Neuronal stem cell (in vitro differentiated cells): ENCODE data around the gene CHST9.

Experiments used
- DNase-seq: peaks from one replicate; pipeline ENCODE4 v3.0.0-alpha.2; 2013; ENCODE audit warnings: low spot score
- H2AFZ ChIP-seq: one replicate; pipeline ENCODE4 v1.6.1; 2013; ENCODE audit warnings: mild to moderate bottlenecking, low read length, inconsistent platforms
- H2AK5ac ChIP-seq: 2 replicates; pipeline ENCODE4 v1.6.1; 2013; ENCODE audit warnings: low read depth, mild to moderate bottlenecking, inconsistent platforms, low read length, moderate library complexity, mixed read lengths
- H2BK120ac ChIP-seq: 2 replicates; pipeline ENCODE4 v1.6.1; 2013; ENCODE audit warnings: low read depth, mild to moderate bottlenecking, inconsistent platforms, low read length, moderate library complexity, mixed read lengths
- H2BK12ac ChIP-seq: one replicate; pipeline ENCODE4 v1.6.1; 2013; ENCODE audit warnings: low read length, inconsistent platforms
- H2BK15ac ChIP-seq: 2 replicates; pipeline ENCODE4 v1.6.1; 2013; ENCODE audit warnings: mild to moderate bottlenecking, low read length, inconsistent platforms, mixed read lengths
- H2BK5ac ChIP-seq: one replicate; pipeline ENCODE4 v1.6.1; 2013; ENCODE audit warnings: inconsistent platforms, mild to moderate bottlenecking, low read length, moderate library complexity
- H3K14ac ChIP-seq: one replicate; pipeline ENCODE4 v1.6.1; 2013; ENCODE audit warnings: low read length, inconsistent platforms
- H3K18ac ChIP-seq: 2 replicates; pipeline ENCODE4 v1.6.1; 2013; ENCODE audit warnings: low read length, inconsistent platforms
- H3K23ac ChIP-seq: 2 replicates; pipeline ENCODE4 v1.6.1; 2013; ENCODE audit warnings: low read depth, mild to moderate bottlenecking, mixed read lengths, low read length, inconsistent platforms; ENCODE audit not compliant: poor library complexity
- H3K27ac ChIP-seq: replicated peaks from 3 replicates; pipeline ENCODE4 v1.5.1; 2013; ENCODE audit warnings: low read length, inconsistent platforms
- H3K27me3 ChIP-seq, 3 experiments: 2 replicates each; pipeline ENCODE4 v1.6.1; 2013; ENCODE audit warnings: low read length in 3 of 3, mild to moderate bottlenecking in 2 of 3, inconsistent platforms in 1 of 3, low read depth in 1 of 3, mixed read lengths in 1 of 3, moderate library complexity in 1 of 3; ENCODE audit not compliant: control insufficient read depth in 3 of 3, insufficient read depth in 3 of 3
- H3K36me3 ChIP-seq, 2 donors: replicated peaks in 1 of 2; 2 replicates each; pipeline ENCODE4 v1.6.1; 2013; ENCODE audit warnings: low read length in 2 of 2; ENCODE audit not compliant: control insufficient read depth in 2 of 2, insufficient read depth in 2 of 2
- H3K4ac ChIP-seq: 2 replicates; pipeline ENCODE4 v1.6.1; 2013; ENCODE audit warnings: inconsistent platforms, mild to moderate bottlenecking, low read length, moderate library complexity
- H3K4me1 ChIP-seq, 2 donors: 1 replicate in 1 of 2; 2 replicates in 1 of 2; pipeline ENCODE4 v1.6.1; 2013; ENCODE audit warnings: low read length in 2 of 2, low read depth in 1 of 2; ENCODE audit not compliant: control insufficient read depth in 2 of 2, insufficient read depth in 1 of 2
- H3K4me2 ChIP-seq: one replicate; pipeline ENCODE4 v1.6.1; 2013; ENCODE audit warnings: mild to moderate bottlenecking, low read length, inconsistent platforms; ENCODE audit not compliant: insufficient read depth, poor library complexity, severe bottlenecking
- H3K4me3 ChIP-seq, 2 donors: 2 replicates each; pipeline ENCODE4 v1.5.1; 2013; ENCODE audit warnings: low read length in 2 of 2, mild to moderate bottlenecking in 2 of 2, inconsistent platforms in 1 of 2, moderate library complexity in 1 of 2
- H3K79me1 ChIP-seq: one replicate; pipeline ENCODE4 v1.6.1; 2013; ENCODE audit warnings: low read depth, mild to moderate bottlenecking, inconsistent platforms, low read length, moderate library complexity
- H3K9ac ChIP-seq: one replicate; pipeline ENCODE4 v1.6.1; 2013; ENCODE audit warnings: mild to moderate bottlenecking, low read depth, low read length, inconsistent platforms; ENCODE audit not compliant: poor library complexity
- H3K9me3 ChIP-seq, 2 donors: replicated peaks in 1 of 2; 2 replicates each; pipeline versions ENCODE3 to v1.6.1; 2013; ENCODE audit warnings: low read length in 2 of 2, mild to moderate bottlenecking in 2 of 2, inconsistent platforms in 1 of 2, low read depth in 1 of 2, mixed read lengths in 1 of 2, moderate library complexity in 1 of 2; ENCODE audit not compliant: control insufficient read depth in 2 of 2, insufficient read depth in 1 of 2
- H4K8ac ChIP-seq: one replicate; pipeline ENCODE4 v1.6.1; 2013; ENCODE audit warnings: low read depth, mild to moderate bottlenecking, inconsistent platforms, low read length, moderate library complexity
- H4K91ac ChIP-seq: one replicate; pipeline ENCODE4 v1.6.1; 2013; ENCODE audit warnings: low read length, low read depth, mild to moderate bottlenecking, inconsistent platforms; ENCODE audit not compliant: poor library complexity
- whole genome bisulfite sequencing, 2 donors: extraction: QIAGEN DNeasy Blood & Tissue Kit; methylation state at CpG; one replicate each; pipeline ENCODE4 v1.1.7; 2013; ENCODE audit warnings: missing lambda C conversion rate in 2 of 2, mixed read lengths in 1 of 2; ENCODE audit not compliant: insufficient read length in 2 of 2, insufficient replicate concordance in 1 of 2; ENCODE audit errors: extremely low coverage in 2 of 2; 5-methylcytosine and 5-hydroxymethylcytosine counted together

CHST9 gene

DNA sequence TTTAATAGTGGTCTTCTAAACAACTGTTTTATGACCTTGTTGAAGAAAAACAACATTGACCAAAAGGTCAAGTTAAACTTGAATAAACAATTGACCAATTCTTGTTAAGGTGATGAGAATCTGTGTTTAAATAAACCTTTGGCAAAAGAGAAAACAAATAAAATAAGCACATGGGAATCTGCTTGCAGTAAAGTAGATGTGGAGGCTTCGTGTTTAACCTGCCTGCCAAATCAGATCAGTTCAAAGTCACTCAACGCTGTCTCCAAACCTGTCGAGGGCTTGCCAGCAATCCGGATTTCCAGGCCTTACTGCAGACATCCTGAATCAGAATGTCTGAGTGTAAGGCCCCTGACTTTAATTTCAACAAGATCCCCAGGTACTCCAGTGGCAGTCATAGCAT is 264.5 kb downstream of the CHST9 start:
- H2BK5ac ChIP-seq = no peak overlapping the region
- H2AK5ac ChIP-seq = no peak overlapping the region
- no peak overlapping the region for H2AFZ ChIP-seq
- no peaks in the 10 kb centered on the region for H3K36me3 ChIP-seq
- H2BK15ac ChIP-seq = no peak overlapping the region
- H3K27ac ChIP-seq = no peak overlapping the region
- WGBS, 2 donors = no CpG with 5 or more reads among the region's 4 CpGs
- no peak overlapping the region for H2BK12ac ChIP-seq
- no peak overlapping the region for H4K91ac ChIP-seq
- DNase-seq = no peak
- H3K4me1 ChIP-seq = no peaks in the 10 kb centered on the region
- no peak overlapping the region for H2BK120ac ChIP-seq
- no peak overlapping the region for H3K4me3 ChIP-seq
- H3K14ac ChIP-seq = no peak overlapping the region
- no peak overlapping the region for H3K18ac ChIP-seq
- H3K23ac ChIP-seq = no peak overlapping the region
- peaks cover 2 to 3% of the 10 kb centered on the region in 2 donors for H3K9me3 ChIP-seq
- H3K4me2 ChIP-seq = no peak overlapping the region
- no peak overlapping the region for H3K9ac ChIP-seq
- H3K4ac ChIP-seq = no peak overlapping the region
- H3K27me3 ChIP-seq = no peaks in the 10 kb centered on the region
- H4K8ac ChIP-seq = no peak overlapping the region
- H3K79me1 ChIP-seq = no peaks in the 10 kb centered on the region

DNA sequence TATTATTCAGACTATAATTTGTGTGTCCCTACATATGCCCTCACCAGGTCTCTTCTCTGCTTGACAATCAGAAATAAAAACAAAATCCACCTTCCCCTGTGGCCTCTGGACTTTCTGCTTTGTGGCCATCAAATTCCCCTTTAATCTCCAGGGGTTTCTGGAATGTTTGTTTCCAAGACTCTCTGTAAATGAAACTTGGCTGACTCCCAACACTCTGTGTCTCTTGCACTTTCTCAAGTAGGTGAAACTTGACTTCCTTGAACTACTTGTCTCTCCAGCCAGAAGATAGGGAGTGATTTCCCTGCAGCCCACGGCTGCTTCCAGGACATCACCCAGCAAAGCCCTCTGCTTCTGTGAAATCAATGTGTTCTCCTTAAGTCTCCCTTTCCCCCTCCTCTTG is 265.5 kb downstream of the CHST9 start:
- no peak overlapping the region for H3K14ac ChIP-seq
- H3K4me3 ChIP-seq = no peak overlapping the region
- H2BK120ac ChIP-seq = no peak overlapping the region
- no peaks in the 10 kb centered on the region for H3K4me1 ChIP-seq
- H3K23ac ChIP-seq = no peak overlapping the region
- no peak overlapping the region for H2BK15ac ChIP-seq
- no peaks in the 10 kb centered on the region for H3K79me1 ChIP-seq
- DNase-seq = no peak
- no CpG with 5 or more reads among the region's 1 CpG for WGBS, 2 donors
- H4K91ac ChIP-seq = no peak overlapping the region
- H2AFZ ChIP-seq = no peak overlapping the region
- H3K4ac ChIP-seq = no peak overlapping the region
- peaks cover 2 to 3% of the 10 kb centered on the region in 2 donors for H3K9me3 ChIP-seq
- no peaks in the 10 kb centered on the region for H3K27me3 ChIP-seq
- no peak overlapping the region for H2AK5ac ChIP-seq
- no peak overlapping the region for H3K4me2 ChIP-seq
- H3K36me3 ChIP-seq = no peaks in the 10 kb centered on the region
- no peak overlapping the region for H2BK5ac ChIP-seq
- no peak overlapping the region for H2BK12ac ChIP-seq
- H4K8ac ChIP-seq = no peak overlapping the region
- no peak overlapping the region for H3K9ac ChIP-seq
- no peak overlapping the region for H3K18ac ChIP-seq
- no peak overlapping the region for H3K27ac ChIP-seq

- Histone ChIP-seq H4K91ac (no peak overlapping the region), H3K9me3 (peaks cover 2 to 3% of the 10 kb centered on the region in 2 donors), H3K36me3 (no peaks in the 10 kb centered on the region), H3K79me1 (no peaks in the 10 kb centered on the region), H2BK15ac (no peak overlapping the region), H2AK5ac (no peak overlapping the region), H3K18ac (no peak overlapping the region), H3K14ac (no peak overlapping the region), H3K4me2 (no peak overlapping the region), H3K9ac (no peak overlapping the region), H2BK12ac (no peak overlapping the region), H3K4ac (no peak overlapping the region), H3K27me3 (no peaks in the 10 kb centered on the region), H4K8ac (no peak overlapping the region), H3K4me1 (no peaks in the 10 kb centered on the region), H2BK120ac (no peak overlapping the region), H3K4me3 (no peak overlapping the region), H2BK5ac (no peak overlapping the region), H3K23ac (no peak overlapping the region), H3K27ac (no peak overlapping the region), H2AFZ (no peak overlapping the region)
- no CpG with 5 or more reads among the region's 2 CpGs for WGBS, 2 donors
- no peak for DNase-seq
These were observed 265.9 kb downstream of the CHST9 start for GRCh38 chr18:26919201-26919600.

DNA sequence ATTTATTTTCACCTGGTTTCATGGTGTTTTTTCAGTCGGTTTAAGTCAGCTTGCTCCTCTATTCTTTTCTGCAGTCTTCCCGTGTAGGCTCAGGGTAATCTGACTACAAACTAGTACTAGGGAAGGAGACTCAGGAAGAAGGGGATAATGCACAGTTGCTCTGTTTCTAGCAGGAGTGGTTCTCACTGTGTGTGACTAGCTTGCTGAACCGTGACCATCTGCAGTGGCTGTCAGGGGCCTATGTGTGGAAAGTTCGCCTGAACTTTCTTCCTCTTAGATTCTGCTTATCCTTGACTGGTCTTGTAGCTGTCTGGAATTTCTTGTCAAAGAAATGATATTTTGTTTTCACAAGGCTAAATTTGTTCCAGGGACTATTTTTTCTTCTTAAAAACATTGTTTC is 273.3 kb downstream of the CHST9 start:
- no peaks in the 10 kb centered on the region for H3K27me3 ChIP-seq
- H2AK5ac ChIP-seq = no peak overlapping the region
- no peak overlapping the region for H2BK120ac ChIP-seq
- H2AFZ ChIP-seq = peak overlapping the region; percentile 76
- no peaks in the 10 kb centered on the region for H3K79me1 ChIP-seq
- H4K8ac ChIP-seq = no peak overlapping the region
- no peak for DNase-seq
- no peak overlapping the region for H4K91ac ChIP-seq
- WGBS, 2 donors = no CpG with 5 or more reads among the region's 4 CpGs
- H2BK5ac ChIP-seq = no peak overlapping the region
- no peak overlapping the region for H3K27ac ChIP-seq
- H3K23ac ChIP-seq = no peak overlapping the region
- H3K14ac ChIP-seq = no peak overlapping the region
- H3K4me1 ChIP-seq = peaks cover 4 to 11% of the 10 kb centered on the region in 2 donors
- H3K9ac ChIP-seq = no peak overlapping the region
- H3K4ac ChIP-seq = no peak overlapping the region
- H3K4me2 ChIP-seq = no peak overlapping the region
- H3K36me3 ChIP-seq = no peaks in the 10 kb centered on the region
- H3K9me3 ChIP-seq = no peaks in the 10 kb centered on the region
- H3K4me3 ChIP-seq = no peak overlapping the region
- no peak overlapping the region for H2BK12ac ChIP-seq
- no peak overlapping the region for H2BK15ac ChIP-seq
- no peak overlapping the region for H3K18ac ChIP-seq
